GM12891 (cell line): ENCODE measurements around the gene ALKBH1.

Experiments
- PAX5 ChIP-seq: IDR thresholded peaks from 2 replicates; pipeline ENCODE4 v1.6.1; 2011; ENCODE audit warnings: low read length, moderate library complexity, mild to moderate bottlenecking; ENCODE audit not compliant: insufficient read depth, severe bottlenecking
- POLR2A ChIP-seq: IDR thresholded peaks from 2 replicates; pipeline ENCODE4 v1.6.1; 2011; ENCODE audit warnings: low read depth, low read length, control low read depth
- POLR2AphosphoS5 ChIP-seq: IDR thresholded peaks from 2 replicates; pipeline ENCODE4 v1.6.1; 2011; ENCODE audit warnings: low read depth, low read length, control low read depth

GRCh38 chr14:77659831-77660230 is 48.0 kb downstream of the ALKBH1 start:
- TF ChIP-seq POLR2A (no peak), PAX5 (no peak), POLR2AphosphoS5 (no peak)
